GM03348 (cell line): ENCODE data around the gene OLA1.

Source experiments
- DNase-seq: peaks from one replicate; pipeline ENCODE4 v3.0.0; 2012; ENCODE audit warnings: low spot score

Gene OLA1

GRCh38 chr2:174177316-174177890, 70.9 kb downstream of the OLA1 start:
- no peak for DNase-seq

- DNase-seq: no peak
Observed at GRCh38 chr2:174176898-174177297, 71.4 kb downstream of the OLA1 start.

DNA sequence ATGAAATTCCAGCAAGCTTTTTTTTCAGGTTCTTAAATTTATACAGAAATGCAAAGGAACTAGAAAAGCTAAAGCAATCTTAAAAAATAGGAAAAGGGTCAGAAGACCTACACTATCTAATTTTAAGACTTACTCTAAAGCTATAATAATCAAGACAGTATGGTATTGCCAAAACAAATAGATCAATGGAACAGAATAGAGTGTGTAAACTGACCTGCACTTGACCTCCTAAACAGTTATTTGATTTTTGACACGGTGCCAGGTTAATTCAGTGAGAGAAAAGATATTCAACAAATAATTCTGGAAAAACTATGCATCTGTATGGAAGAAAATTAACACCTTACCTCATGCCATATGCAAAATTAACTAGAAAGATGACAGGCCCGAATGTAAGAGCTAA, 73.6 kb downstream of the OLA1 start:
- DNase-seq: no peak

DNA sequence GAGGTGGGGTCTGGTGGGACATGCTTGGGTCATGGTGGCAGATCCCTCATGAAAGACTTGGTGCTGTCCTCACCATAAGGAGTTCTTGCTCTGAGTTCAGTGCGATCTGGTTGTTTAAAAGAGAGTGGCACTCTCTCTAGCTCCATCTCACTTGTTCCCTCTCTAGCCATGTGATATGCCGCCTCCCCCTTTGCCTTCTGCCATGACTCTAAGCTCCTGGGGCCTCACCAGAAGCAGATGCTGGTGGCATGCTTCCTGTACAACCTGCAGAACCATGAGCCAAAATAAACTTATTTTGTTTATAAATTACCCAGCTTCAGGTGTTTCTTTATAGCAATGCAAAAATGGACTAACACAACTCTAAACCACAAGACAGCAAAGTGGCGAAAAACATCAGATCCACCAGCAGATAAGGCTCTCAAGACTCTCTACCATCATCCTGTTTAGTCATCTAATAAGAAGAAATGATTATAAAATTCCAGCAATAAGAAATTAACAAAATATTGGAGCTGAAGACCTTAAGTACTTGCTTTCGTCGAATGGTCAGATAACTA, 75.5 kb downstream of the OLA1 start:
- no peak for DNase-seq

DNA sequence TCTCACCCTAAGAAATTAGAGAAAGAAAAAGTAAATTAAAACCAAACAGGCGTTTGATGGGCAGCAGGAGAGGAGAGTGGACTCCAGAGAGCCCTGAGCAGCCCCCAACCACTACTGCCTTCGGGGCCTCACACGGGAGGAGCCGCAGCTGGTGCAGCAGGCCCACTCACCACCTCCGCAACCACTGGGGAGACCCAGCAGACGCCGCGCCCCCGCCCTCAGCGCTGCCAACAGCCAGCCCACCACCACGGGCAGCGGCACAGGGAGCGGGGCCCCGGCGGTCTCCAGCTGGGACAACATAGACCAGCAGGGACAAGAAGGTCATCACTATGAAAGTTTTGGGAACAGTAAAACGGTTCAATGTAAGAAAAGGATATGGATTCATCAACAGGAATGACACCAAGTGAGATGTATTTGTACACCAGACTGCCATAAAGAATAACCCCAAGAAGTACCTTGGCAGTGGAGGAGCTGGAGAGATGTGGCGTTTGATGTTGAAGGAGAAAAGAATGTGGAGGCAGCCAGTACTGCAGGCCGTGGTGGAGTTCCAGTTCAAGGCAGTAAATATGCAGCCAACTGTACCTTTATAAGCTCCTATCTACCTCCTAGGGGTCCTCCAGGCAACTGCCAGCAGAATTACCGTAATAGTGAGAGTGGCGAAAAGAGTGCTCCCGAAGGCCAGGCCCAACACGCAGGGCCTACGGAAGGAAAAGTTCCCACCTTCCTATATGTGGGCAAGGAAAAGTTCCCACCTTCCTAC, 76.5 kb downstream of the OLA1 start:
- DNase-seq: no peak

GRCh38 chr2:174169372-174169771, 79.0 kb downstream of the OLA1 start:
- DNase-seq: no peak

DNA sequence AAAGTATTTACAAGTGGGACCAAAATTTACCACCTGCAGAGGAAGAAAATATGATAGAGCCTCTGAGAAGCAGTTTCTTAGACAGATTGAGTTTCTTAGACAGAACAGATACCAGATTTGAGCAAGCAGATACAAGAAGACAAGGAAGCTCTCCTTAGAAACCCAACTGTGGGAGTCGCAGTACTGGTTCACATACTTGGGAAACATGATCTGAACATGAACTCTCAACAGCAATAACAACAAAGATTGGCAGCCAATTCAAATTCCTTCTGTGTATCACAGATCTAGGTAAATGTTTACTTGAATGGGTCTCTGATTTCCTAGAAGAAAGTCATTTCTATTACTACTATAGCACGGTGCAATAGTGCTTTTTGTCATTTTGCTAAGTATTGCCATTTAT, 82.1 kb downstream of the OLA1 start:
- no peak for DNase-seq

DNA sequence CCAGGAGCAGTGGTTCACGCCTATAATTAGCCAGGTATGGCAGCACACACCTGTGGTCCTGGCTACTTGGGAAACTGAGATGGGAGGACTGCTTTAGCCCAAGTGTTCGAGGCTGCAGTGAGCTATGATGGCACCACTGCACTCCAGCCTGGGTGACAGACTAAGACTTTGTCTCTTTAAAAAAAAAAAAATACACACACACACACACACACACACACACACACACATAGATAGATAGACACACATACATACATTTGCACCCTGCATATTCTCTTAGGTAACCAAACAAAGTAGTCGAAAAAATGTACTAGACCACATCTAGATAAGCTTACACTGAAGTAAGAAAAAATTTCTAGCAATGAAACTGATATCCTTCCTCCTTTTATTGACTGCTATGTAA, 86.8 kb downstream of the OLA1 start:
- DNase-seq: no peak

DNA sequence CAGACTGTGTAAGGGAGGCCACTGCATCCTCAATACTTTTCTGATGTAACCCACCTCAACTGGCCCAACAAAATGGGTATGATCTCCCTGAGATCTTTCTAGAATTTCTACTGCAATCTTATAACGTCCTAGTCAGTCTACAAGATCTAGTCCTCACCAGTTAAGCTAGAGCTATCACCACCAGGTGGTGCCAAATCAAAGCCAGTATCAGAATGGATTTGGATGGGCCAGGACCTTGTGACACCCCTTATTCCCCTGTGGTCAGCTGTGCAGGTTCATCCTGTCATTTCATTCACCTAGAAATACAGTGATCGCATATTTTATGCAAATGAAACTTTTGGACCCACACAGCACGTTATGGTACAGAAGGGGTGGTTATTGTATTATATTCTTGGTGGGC, 90.3 kb downstream of the OLA1 start:
- peak; percentile 49 for DNase-seq

DNA sequence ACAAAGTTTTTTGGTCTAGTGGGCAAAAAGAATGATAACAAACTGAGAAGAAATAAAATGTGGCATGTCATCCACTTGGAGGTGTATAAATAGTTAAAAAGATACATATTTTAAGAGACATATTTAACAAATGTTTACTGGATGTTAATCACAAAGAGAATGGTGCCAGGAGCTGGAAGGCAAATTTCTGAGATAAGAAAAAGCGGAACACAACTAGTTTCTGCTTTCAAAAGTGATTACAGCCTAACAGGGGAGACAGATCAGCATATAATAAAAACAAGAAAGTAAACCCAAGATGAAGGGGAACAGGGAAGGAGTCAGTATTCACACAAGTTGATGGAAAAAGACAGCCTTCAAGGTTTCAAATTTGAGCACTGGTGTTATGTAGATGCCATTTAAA, 91.3 kb downstream of the OLA1 start:
- no peak for DNase-seq

GRCh38 chr2:174153757-174154680, 94.3 kb downstream of the OLA1 start:
- DNase-seq: peak; percentile 65

DNA sequence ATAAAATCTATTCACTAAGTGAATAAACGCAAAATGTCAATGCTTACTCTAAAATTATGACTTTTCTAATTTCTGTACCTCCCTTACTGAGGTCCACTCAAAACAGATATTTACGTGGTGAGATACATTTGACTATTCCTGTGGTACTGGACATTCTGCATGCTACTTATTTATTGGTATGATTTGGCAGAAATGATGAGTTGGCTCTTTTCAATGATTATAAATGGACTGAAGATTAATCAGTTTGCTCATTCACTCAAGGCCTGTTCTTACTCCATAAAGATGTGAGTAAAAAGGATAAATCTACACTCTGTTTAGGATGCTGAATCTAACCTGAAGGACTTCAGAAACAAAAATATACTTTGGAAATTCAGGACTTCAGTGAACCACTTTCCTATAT, 98.8 kb downstream of the OLA1 start:
- no peak for DNase-seq

DNA sequence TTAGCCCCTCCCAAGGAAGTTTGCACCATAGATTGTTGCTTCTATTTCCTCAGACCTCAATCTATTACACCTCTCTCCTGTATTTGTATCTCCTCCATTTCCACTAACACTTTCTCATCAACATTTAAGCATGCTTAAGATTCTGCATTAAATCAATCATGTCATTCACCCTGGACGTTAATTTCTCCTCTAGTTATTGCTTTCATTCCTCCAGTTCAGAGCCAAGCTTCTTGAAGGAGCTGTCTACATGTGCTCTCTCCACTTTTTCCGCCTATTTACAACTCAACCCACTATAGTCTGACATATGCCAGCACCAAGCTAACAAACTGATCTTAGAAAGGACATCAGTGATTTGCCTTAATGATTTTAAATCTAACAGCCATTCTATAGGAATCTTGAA, 99.5 kb downstream of the OLA1 start:
- no peak for DNase-seq

- DNase-seq: peak; percentile 11
Observed at GRCh38 chr2:174145827-174146226, 102.5 kb downstream of the OLA1 start.

DNA sequence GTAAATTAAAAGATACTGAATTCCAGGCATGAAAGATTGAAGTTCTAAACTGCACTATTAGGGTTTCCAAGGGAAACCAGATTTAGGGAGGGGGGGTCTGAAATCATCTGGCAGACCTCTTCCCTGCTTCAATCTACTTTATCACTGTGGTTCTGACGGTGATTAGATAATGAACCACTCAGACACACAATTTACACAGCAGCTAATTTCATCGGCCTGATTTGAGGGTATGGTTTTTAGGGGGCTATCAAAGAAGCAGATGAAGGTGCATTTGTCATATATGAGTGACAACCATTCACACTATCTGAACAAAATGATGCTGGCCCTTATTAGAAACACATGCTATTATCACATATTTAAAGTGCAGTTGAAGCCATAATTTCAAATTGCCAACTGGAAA, 106.0 kb downstream of the OLA1 start:
- DNase-seq: no peak

DNA sequence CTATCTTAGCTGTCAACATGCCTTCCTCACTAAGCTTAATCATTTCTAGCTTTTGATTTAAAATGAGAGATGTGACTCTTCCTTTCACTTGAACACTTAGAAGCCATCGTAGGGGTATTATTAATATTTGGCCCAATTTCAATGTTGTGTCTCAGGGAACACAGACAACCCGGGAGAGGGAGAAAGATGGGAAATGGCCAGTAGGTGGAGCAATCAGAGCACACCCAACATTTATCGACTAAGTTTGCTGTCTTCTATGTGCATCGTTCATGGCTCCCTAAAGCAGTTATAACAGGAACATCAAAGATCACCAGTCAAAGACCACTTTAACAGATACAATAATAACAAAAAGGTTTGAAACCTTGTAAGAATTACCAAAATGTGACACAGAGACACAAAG, 110.2 kb downstream of the OLA1 start:
- peak; percentile 7 for DNase-seq

- no peak for DNase-seq
Observed at GRCh38 chr2:174135981-174136380, 112.4 kb downstream of the OLA1 start.

DNA sequence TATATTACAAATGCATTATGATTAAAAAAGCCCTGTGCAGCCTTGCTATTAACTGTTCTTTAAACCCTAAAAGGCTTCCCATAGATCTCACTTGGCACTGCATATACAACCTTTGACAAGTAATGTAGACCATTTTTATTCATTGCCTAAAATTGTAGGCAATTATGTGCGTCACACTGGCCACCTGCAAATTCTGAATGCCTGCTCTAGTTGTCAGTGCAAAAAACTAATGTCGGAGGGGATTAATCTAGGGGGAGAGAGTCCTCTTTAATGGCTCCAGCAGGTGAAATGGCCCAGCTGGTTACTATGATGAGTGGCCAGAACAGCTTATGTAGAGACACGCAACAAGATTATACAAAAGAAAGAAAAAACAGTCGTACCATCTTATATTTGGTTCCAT, 123.2 kb downstream of the OLA1 start:
- DNase-seq: no peak

GRCh38 chr2:174124181-174124580, 124.2 kb downstream of the OLA1 start:
- no peak for DNase-seq

DNA sequence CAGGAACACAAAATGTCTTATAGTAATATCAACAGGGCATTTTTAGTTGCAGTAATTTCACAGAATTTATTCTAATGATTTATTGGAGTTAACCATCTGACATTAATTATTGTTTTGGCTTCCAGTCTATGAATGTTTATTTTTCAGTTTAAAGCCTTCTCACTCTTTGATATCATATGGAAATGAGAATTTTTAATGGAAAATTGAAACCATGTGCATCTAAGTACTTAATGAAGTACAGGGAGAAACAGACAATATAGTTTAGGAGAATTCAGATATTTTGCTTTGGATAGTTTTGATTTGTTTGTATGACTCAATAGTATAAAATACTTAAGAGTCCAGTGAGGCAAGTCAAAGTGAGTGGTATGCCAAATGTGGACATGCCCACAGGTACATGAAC, 126.1 kb downstream of the OLA1 start:
- no peak for DNase-seq

- no peak for DNase-seq
Observed at GRCh38 chr2:174121612-174122011, 126.7 kb downstream of the OLA1 start.

- DNase-seq: no peak
Observed at GRCh38 chr2:174121175-174121574, 127.2 kb downstream of the OLA1 start.

DNA sequence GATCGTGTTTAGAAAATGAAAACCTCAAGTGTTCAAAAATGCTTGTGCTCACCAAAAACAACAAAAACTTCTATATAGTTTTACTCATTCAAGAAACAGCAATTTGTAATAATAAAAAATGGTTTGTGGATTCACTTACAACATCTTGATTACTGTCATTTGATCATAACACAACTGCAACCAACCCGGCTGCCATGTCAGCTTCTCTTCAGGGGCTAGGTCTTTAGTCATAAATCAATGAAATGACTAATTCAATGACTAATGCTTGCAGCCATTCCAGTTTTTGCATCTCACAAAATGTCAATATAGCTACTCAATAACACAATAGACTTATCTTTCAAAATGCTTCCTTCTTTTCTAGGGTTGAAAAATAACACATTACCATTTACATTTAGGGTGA, 128.0 kb downstream of the OLA1 start:
- DNase-seq: no peak
